H1 (cell line): ENCODE results near the gene PTCH2. TPM values are rescaled to one million over a fixed set of nuclear protein-coding genes. Genes with fewer than 3 reads are reported as not detected.

ENCODE experiments used
- CTCF ChIA-PET: fragments of 300-600 bp; sonication (Branson Sonifier 250); formaldehyde crosslinking; loops from one replicate; lab custom pipeline; 2021; ENCODE audit not compliant: partially characterized antibody; lab: Charles Lee
- POLR2A ChIA-PET: fragments of 300-600 bp; sonication (Branson Sonifier 250); formaldehyde crosslinking; loops from one replicate; lab custom pipeline; 2021; ENCODE audit warnings: inconsistent platforms; ENCODE audit not compliant: partially characterized antibody; lab: Charles Lee
- DNase-seq, 2 experiments: peaks; one replicate each; pipeline versions ENCODE4 v3.0.0 to v3.0.0-alpha.2; 2010 to 2022; ENCODE audit warnings: low spot score in 2 of 2, low read depth in 1 of 2, mixed read lengths in 1 of 2
- FAIRE-seq: peaks from 2 replicates; lab custom pipeline; 2011; peaks lifted over from hg19 to GRCh38; lab: Jason Lieb, UNC
- H2AFZ ChIP-seq: 2 replicates; pipeline ENCODE4 v1.8.1; 2012; ENCODE audit warnings: low read length, inconsistent platforms
- H2AK5ac ChIP-seq: 2 replicates; pipeline ENCODE4 v1.6.1; 2013; ENCODE audit warnings: low read depth, low read length
- H2BK120ac ChIP-seq: replicated peaks from 2 replicates; pipeline ENCODE3; 2013; ENCODE audit warnings: low read depth, low read length, inconsistent platforms
- H2BK12ac ChIP-seq: 2 replicates; pipeline ENCODE4 v1.6.1; 2013; ENCODE audit warnings: low read depth, low read length
- H2BK15ac ChIP-seq: 2 replicates; pipeline ENCODE4 v1.6.1; 2013; ENCODE audit warnings: low read length
- H2BK20ac ChIP-seq: 2 replicates; pipeline ENCODE4 v1.6.1; 2013; ENCODE audit warnings: low read length
- H2BK5ac ChIP-seq: 2 replicates; pipeline ENCODE4 v1.6.1; 2013; ENCODE audit warnings: low read depth, low read length
- H3K14ac ChIP-seq: 2 replicates; pipeline ENCODE4 v1.6.1; 2013; ENCODE audit warnings: inconsistent platforms; ENCODE audit not compliant: insufficient read length
- H3K18ac ChIP-seq: 2 replicates; pipeline ENCODE4 v1.6.1; 2013; ENCODE audit warnings: low read length; ENCODE audit errors: extremely low read depth
- H3K23ac ChIP-seq: 2 replicates; pipeline ENCODE4 v1.6.1; 2013; ENCODE audit warnings: inconsistent platforms; ENCODE audit not compliant: insufficient read length
- H3K23me2 ChIP-seq: 2 replicates; pipeline ENCODE4 v1.6.1; 2013; ENCODE audit warnings: low read depth, low read length
- H3K27ac ChIP-seq: 2 replicates; pipeline ENCODE4 v1.6.1; 2011; ENCODE audit warnings: low read depth, low read length, inconsistent platforms
- H3K27me3 ChIP-seq, 4 experiments: replicated peaks in 1 of 4; 1 replicate in 1 of 4; 2 replicates in 3 of 4; pipeline versions ENCODE4 v1.6.1 to v1.8.1; 2011 to 2013; ENCODE audit warnings: low read length in 3 of 4, mild to moderate bottlenecking in 3 of 4, inconsistent platforms in 2 of 4, mixed read lengths in 2 of 4, moderate library complexity in 1 of 4; ENCODE audit not compliant: control insufficient read depth in 3 of 4, insufficient read depth in 3 of 4; ENCODE audit errors: extremely low read depth in 1 of 4
- H3K36me3 ChIP-seq, 4 experiments: 2 replicates each; pipeline versions ENCODE4 v1.6.1 to v1.8.1; 2011 to 2013; ENCODE audit warnings: mild to moderate bottlenecking in 4 of 4, low read length in 3 of 4, moderate library complexity in 2 of 4, control low read depth in 1 of 4, inconsistent platforms in 1 of 4; ENCODE audit not compliant: insufficient read depth in 4 of 4, control insufficient read depth in 2 of 4
- H3K4ac ChIP-seq: replicated peaks from 2 replicates; pipeline ENCODE3; 2013; ENCODE audit warnings: low read length, low read depth, mixed read lengths, inconsistent platforms; ENCODE audit not compliant: insufficient read length
- H3K4me1 ChIP-seq, 4 experiments: replicated peaks in 1 of 4; 1 replicate in 1 of 4; 2 replicates in 3 of 4; pipeline versions ENCODE4 v1.6.1 to v1.8.1; 2011 to 2013; ENCODE audit warnings: low read length in 3 of 4, inconsistent platforms in 2 of 4, mixed read lengths in 1 of 4; ENCODE audit not compliant: insufficient read depth in 4 of 4, control insufficient read depth in 3 of 4
- H3K4me2 ChIP-seq, 2 experiments: 2 replicates each; pipeline versions ENCODE4 v1.6.1 to v1.8.1; 2011 to 2013; ENCODE audit warnings: low read depth in 2 of 2, low read length in 2 of 2, control low read depth in 1 of 2, inconsistent platforms in 1 of 2, mild to moderate bottlenecking in 1 of 2; ENCODE audit not compliant: insufficient read depth in 1 of 2
- H3K4me3 ChIP-seq, 4 experiments: fragments of 200-600, 300-600 bp in 1 of 4; sonication (generic), shearing (Covaris generic), sonication (Bioruptor Twin) in 1 of 4; 2 replicates each; pipeline versions ENCODE4 v1.5.1 to v1.8.1; 2011 to 2016; ENCODE audit warnings: low read length in 4 of 4, low read depth in 3 of 4, control low read depth in 2 of 4, inconsistent platforms in 2 of 4, mild to moderate bottlenecking in 2 of 4, mixed read lengths in 1 of 4, moderate library complexity in 1 of 4; ENCODE audit not compliant: insufficient read depth in 2 of 4; ENCODE audit errors: extremely low read depth in 1 of 4
- H3K56ac ChIP-seq: replicated peaks from 2 replicates; pipeline ENCODE3; 2013; ENCODE audit warnings: low read depth, mild to moderate bottlenecking, mixed read lengths, low read length, inconsistent platforms; ENCODE audit not compliant: insufficient read length
- H3K79me1 ChIP-seq: 2 replicates; pipeline ENCODE4 v1.6.1; 2013; ENCODE audit warnings: low read depth, low read length, control low read depth
- H3K79me2 ChIP-seq, 2 experiments: 2 replicates each; pipeline versions ENCODE4 v1.6.1 to v1.8.1; 2012 to 2013; ENCODE audit warnings: low read length in 2 of 2, mild to moderate bottlenecking in 2 of 2, inconsistent platforms in 1 of 2; ENCODE audit not compliant: insufficient read depth in 2 of 2, control insufficient read depth in 1 of 2
- H3K9ac ChIP-seq, 4 experiments: replicated peaks in 1 of 4; 1 replicate in 1 of 4; 2 replicates in 3 of 4; pipeline versions ENCODE4 v1.6.1 to v1.8.1; 2011 to 2013; ENCODE audit warnings: low read depth in 3 of 4, low read length in 3 of 4, control low read depth in 2 of 4, mild to moderate bottlenecking in 2 of 4, moderate library complexity in 2 of 4, inconsistent platforms in 1 of 4; ENCODE audit errors: extremely low read depth in 1 of 4
- H3K9me3 ChIP-seq, 2 experiments: 2 replicates each; pipeline versions ENCODE4 v1.6.1 to v1.8.1; 2012 to 2013; ENCODE audit warnings: mild to moderate bottlenecking in 2 of 2, moderate library complexity in 2 of 2, control low read depth in 1 of 2, inconsistent platforms in 1 of 2, low read depth in 1 of 2, low read length in 1 of 2, mixed read lengths in 1 of 2; ENCODE audit not compliant: insufficient read depth in 2 of 2
- H4K20me1 ChIP-seq, 2 experiments: replicated peaks in 1 of 2; 2 replicates each; pipeline versions ENCODE3 to v1.8.1; 2011 to 2013; ENCODE audit warnings: inconsistent platforms in 2 of 2, low read length in 2 of 2, mild to moderate bottlenecking in 1 of 2; ENCODE audit not compliant: insufficient read depth in 2 of 2, control insufficient read depth in 1 of 2
- H4K5ac ChIP-seq: 2 replicates; pipeline ENCODE4 v1.6.1; 2013; ENCODE audit warnings: low read length, low read depth, mixed read lengths, inconsistent platforms; ENCODE audit not compliant: insufficient read length
- H4K8ac ChIP-seq: 2 replicates; pipeline ENCODE4 v1.8.0; 2013; ENCODE audit warnings: mild to moderate bottlenecking, moderate library complexity, low read length, inconsistent platforms; ENCODE audit not compliant: insufficient read depth; ENCODE audit errors: extremely low read depth
- H4K91ac ChIP-seq: replicated peaks from 2 replicates; pipeline ENCODE3; 2013; ENCODE audit warnings: low read length, mixed read lengths, inconsistent platforms; ENCODE audit not compliant: insufficient read length
- BACH1 ChIP-seq: IDR thresholded peaks from 2 replicates; pipeline ENCODE4 v1.6.1; 2012; ENCODE audit warnings: low read length, improper control_type of control experiment
- E2F6 ChIP-seq: IDR thresholded peaks from 2 replicates; pipeline ENCODE4 v1.6.1; 2012; ENCODE audit warnings: inconsistent platforms
- MAFK ChIP-seq: IDR thresholded peaks from 2 replicates; pipeline ENCODE4 v1.6.1; 2012; ENCODE audit warnings: low read depth, mild to moderate bottlenecking, improper control_type of control experiment, low read length
- PHF8 ChIP-seq: fragments of 200-600 bp; sonication (generic); conservative IDR thresholded peaks from 2 replicates; pipeline ENCODE4 v1.7.1; 2012; ENCODE audit warnings: low read depth, mild to moderate bottlenecking, inconsistent platforms, low read length, moderate library complexity
- RAD21 ChIP-seq, 2 experiments: IDR thresholded peaks in 1 of 2; conservative IDR thresholded peaks in 1 of 2; 2 replicates each; pipeline ENCODE4 v1.6.1; 2011; ENCODE audit warnings: low read depth in 2 of 2, low read length in 2 of 2, improper control_type of control experiment in 1 of 2, inconsistent platforms in 1 of 2, mild to moderate bottlenecking in 1 of 2, moderate library complexity in 1 of 2
- RNF2 ChIP-seq: fragments of 200-900, 300-1000 bp; sonication (generic); IDR thresholded peaks from 2 replicates; pipeline ENCODE4 v1.7.1; 2016; ENCODE audit warnings: borderline replicate concordance, low read depth, mild to moderate bottlenecking, antibody characterized with exemption, low read length; ENCODE audit not compliant: poor library complexity, severe bottlenecking; ENCODE audit errors: missing control alignments
- SUZ12 ChIP-seq: fragments of 200-600 bp; sonication (generic); IDR thresholded peaks from 2 replicates; pipeline ENCODE4 v1.6.1; 2012; ENCODE audit warnings: mild to moderate bottlenecking, inconsistent platforms, low read length, moderate library complexity, mixed read lengths
- TCF12 ChIP-seq: IDR thresholded peaks from 2 replicates; pipeline ENCODE4 v1.6.1; 2011; ENCODE audit warnings: low read depth, mild to moderate bottlenecking, low read length
- WGBS, 2 experiments: shearing (Covaris generic) in 1 of 2; methylation state at CpG; one replicate each; pipeline versions ENCODE4 v1.1.6 to v1.1.7; 2013 to 2015; ENCODE audit warnings: low lambda C conversion rate in 2 of 2, mixed read lengths in 2 of 2, inconsistent platforms in 1 of 2, low coverage in 1 of 2, missing lambda C conversion rate in 1 of 2; ENCODE audit not compliant: insufficient replicate concordance in 2 of 2, insufficient coverage in 1 of 2, insufficient read length in 1 of 2; ENCODE audit errors: extremely low coverage in 1 of 2, missing lambda C conversion rate in 1 of 2; 5-methylcytosine and 5-hydroxymethylcytosine counted together
- polyA plus RNA-seq, 7 experiments: library from polyadenylated mRNA; depleted of rRNA in 3 of 7; stranded (reverse) in 5 of 7; unstranded in 2 of 7; fragments of >200 nt in 5 of 7; fragments of 200-250 nt in 2 of 7; gene quantifications; 1 replicate in 5 of 7; 2 replicates in 1 of 7; 4 replicates in 1 of 7; pipeline versions ENCODE4 v1.2.1 to v1.2.3, GENCODE V29; 2011 to 2013; ENCODE audit warnings: missing spikeins in 2 of 7, mixed read lengths in 2 of 7
- total RNA-seq: library from RNA; stranded (reverse); fragmentation: NEBNext Ultra II Directional; extraction: Animal tissue kit (Norgen Biotek cat#: 25700); gene quantifications from 2 replicates; pipeline ENCODE4 v1.2.1, GENCODE V29; 2021

Gene PTCH2
- total and polyA plus RNA-seq, 2 of the 8 experiments (the other 6 are each of a cell fraction or from before 2014, with no cell fraction given): 0.35 to 1.2 TPM

- Histone ChIP-seq H2BK20ac (0 out of 2 replicates have a peak overlapping the region, but pooled peaks have one; percentile 18), H2BK5ac (0 out of 2 replicates have a peak overlapping the region, but pooled peaks have one; percentile 28), H3K14ac (no peak overlapping the region), H3K4ac (peak overlapping the region; percentile 21), H3K4me3 (peak overlapping the region; percentile 32 to 73 (median 64)), H2BK15ac (peak overlapping the region; percentile 88; the same call in 1 of the 2 replicates), H3K18ac (peak overlapping the region; percentile 95; the same call in 1 of the 2 replicates), H3K56ac (no peak overlapping the region), H3K4me2 (peak overlapping the region; percentile 64 to 88), H3K79me2 (no peaks in the 10 kb centered on the region), H3K9me3 (no peaks in the 10 kb centered on the region), H2AK5ac (no peak overlapping the region; the same call in 1 of the 2 replicates), H3K27me3 (peaks cover 0 to 8% (median 1%) of the 10 kb centered on the region in 4 experiments; a peak in 4 of 7 replicates), H4K91ac (peak overlapping the region; percentile 77), H4K8ac (peak overlapping the region; percentile 63), H2BK12ac (peak overlapping the region; percentile 55; the same call in 1 of the 2 replicates), H2AFZ (no peak overlapping the region; the same call in 1 of the 2 replicates), H3K23me2 (peaks cover 6% of the 10 kb centered on the region; the same call in 1 of the 2 replicates), H3K23ac (no peak overlapping the region), H3K36me3 (no peaks in the 10 kb centered on the region; a peak in 1 of 8 replicates), H3K9ac (peak overlapping the region in 3 of 4 experiments; percentile 59 to 66 (median 61); a peak in 4 of 7 replicates), H3K27ac (no peak overlapping the region), H4K5ac (no peak overlapping the region), H2BK120ac (no peak overlapping the region), H4K20me1 (no peaks in the 10 kb centered on the region), H3K4me1 (peaks cover 8 to 26% (median 18%) of the 10 kb centered on the region in 4 experiments), H3K79me1 (no peaks in the 10 kb centered on the region)
- FAIRE-seq: no peak
- WGBS, 2 experiments: 33% methylated on average over 37 of the region's 48 CpGs; no CpG with 5 or more reads in 1 of the 2 experiments
- DNase-seq: peak in 1 of 2 experiments; percentile 78
- CTCF ChIA-PET: interaction anchor here (0.6 to 6.0 kb wide), 12 partner anchors 9 to 535 kb away, joined by 3 to 51 read pairs (median 6); partner anchors contain the start of genes BEST4, HECTD3, PLK3 and UROD
- POLR2A ChIA-PET: interaction anchor here (0.9 to 19.2 kb wide), 20 partner anchors 7 to 490 kb away, joined by 3 to 547 read pairs (median 5); partner anchors contain the start of genes BEST4, BTBD19, DYNLT4 and EIF2B3
- TF ChIP-seq MAFK (no peak), RAD21 (IDR thresholded peaks at IDR 0.05 in 1 of 2, conservative IDR thresholded peaks at IDR 0.05 in 1 of 2; ENCODE audit: low read depth in 2 of 2, low read length in 2 of 2) (no peak), PHF8 (0 out of 2 replicates have a peak, but pooled peaks have one; percentile 33), BACH1 (no peak), TCF12 (no peak), RNF2 (peak; percentile 41), E2F6 (0 out of 2 replicates have a peak, but pooled peaks have one; percentile 16), SUZ12 (peak; percentile 46; the same call in 1 of the 2 replicates)
Measured at GRCh38 chr1:44812822-44813543, 30.1 kb downstream of the PTCH2 start.
